HG02885 (cell line): ENCODE measurements around the gene ATL1.

Experiments
- ATAC-seq: cut with Tn5 transposase; IDR thresholded peaks from one replicate; pipeline ENCODE4 v1.9.1; 2021; ENCODE audit warnings: mild to moderate bottlenecking; ENCODE audit not compliant: unreplicated experiment, poor library complexity

The ATL1 gene

GRCh38 chr14:50559990-50560930 is at the start of gene ATL1:
Gene ATL1 (plus strand): TSS chr14:50560145. CDS start chr14:50560266, 121 bp downstream.
- peak; percentile 60 for ATAC-seq

- ATAC-seq = no peak
Measured at GRCh38 chr14:50510157-50510556, 49.8 kb upstream of the ATL1 start.

- ATAC-seq = no peak
Measured at GRCh38 chr14:50512463-50512862, 47.5 kb upstream of the ATL1 start.

- ATAC-seq = no peak
Measured at GRCh38 chr14:50516091-50516490, 43.9 kb upstream of the ATL1 start.

- ATAC-seq = peak; percentile 72
Measured at GRCh38 chr14:50520947-50521815, 38.8 kb upstream of the ATL1 start.

- ATAC-seq = peak; percentile 71
Measured at GRCh38 chr14:50521912-50522341, 38.0 kb upstream of the ATL1 start.

GRCh38 chr14:50523271-50524041 is 36.5 kb upstream of the ATL1 start:
- no peak for ATAC-seq

- peak; percentile 35 for ATAC-seq
Measured at GRCh38 chr14:50524060-50524459, 35.9 kb upstream of the ATL1 start.

GRCh38 chr14:50524731-50525515 is 35.0 kb upstream of the ATL1 start:
- ATAC-seq = no peak

- ATAC-seq = no peak
Measured at GRCh38 chr14:50528000-50528399, 31.9 kb upstream of the ATL1 start.

- no peak for ATAC-seq
Measured at GRCh38 chr14:50529288-50530179, 30.4 kb upstream of the ATL1 start.

GRCh38 chr14:50530358-50530757 is 29.6 kb upstream of the ATL1 start:
- ATAC-seq = no peak

- ATAC-seq = no peak
Measured at GRCh38 chr14:50530794-50531365, 29.1 kb upstream of the ATL1 start.

- peak; percentile 30 for ATAC-seq
Measured at GRCh38 chr14:50531595-50532501, 28.1 kb upstream of the ATL1 start.

- ATAC-seq = peak; percentile 98
Measured at GRCh38 chr14:50532502-50533240, 27.3 kb upstream of the ATL1 start, which contains the start of gene MAP4K5. Gene MAP4K5 (minus strand): TSS chr14:50532569. CDS start chr14:50532049, 520 bp downstream.

- ATAC-seq = peak; percentile 16
Measured at GRCh38 chr14:50533241-50533705, 26.7 kb upstream of the ATL1 start.
